DND-41 (cell line): ENCODE results near the gene TBC1D22A.

Source experiments
- ATAC-seq: fragments of 200-7000 bp; cut with Tn5 transposase; 3 replicates; pipeline ENCODE4 v1.9.1; 2021; ENCODE audit warnings: low read depth; ENCODE audit not compliant: insufficient read depth
- DNase-seq: peaks from one replicate; pipeline ENCODE4 v3.0.0-alpha.2; 2020
- H2AFZ ChIP-seq: 2 replicates; pipeline ENCODE4 v1.6.0; 2012; ENCODE audit warnings: low read depth, low read length
- H3K27ac ChIP-seq: 2 replicates; pipeline ENCODE4 v1.5.1; 2012; ENCODE audit warnings: low read length, inconsistent platforms
- H3K27me3 ChIP-seq: fragments of 200-600 bp; sonication (generic); 2 replicates; pipeline ENCODE4 v1.6.0; 2012; ENCODE audit warnings: low read length, mild to moderate bottlenecking, inconsistent platforms; ENCODE audit not compliant: insufficient read depth, poor library complexity
- H3K36me3 ChIP-seq: 2 replicates; pipeline ENCODE4 v1.5.1; 2012; ENCODE audit warnings: low read length, inconsistent platforms; ENCODE audit not compliant: insufficient read depth
- H3K4me1 ChIP-seq: 2 replicates; pipeline ENCODE4 v1.5.1; 2012; ENCODE audit warnings: mild to moderate bottlenecking, low read length; ENCODE audit not compliant: insufficient read depth
- H3K4me2 ChIP-seq: 2 replicates; pipeline ENCODE4 v1.6.0; 2012; ENCODE audit warnings: mild to moderate bottlenecking, moderate library complexity, low read length, inconsistent platforms; ENCODE audit not compliant: insufficient read depth
- H3K4me3 ChIP-seq, 2 experiments: fragments of 200-600 bp in 1 of 2; shearing (Covaris generic) in 1 of 2; 2 replicates each; pipeline ENCODE4 v1.5.1; 2012 to 2016; ENCODE audit warnings: inconsistent platforms in 2 of 2, low read length in 2 of 2, mild to moderate bottlenecking in 2 of 2, low read depth in 1 of 2, moderate library complexity in 1 of 2
- H3K79me2 ChIP-seq: 2 replicates; pipeline ENCODE4 v1.6.0; 2012; ENCODE audit warnings: low read length, inconsistent platforms; ENCODE audit not compliant: insufficient read depth
- H3K9ac ChIP-seq: 2 replicates; pipeline ENCODE4 v1.6.0; 2012; ENCODE audit warnings: low read depth, mild to moderate bottlenecking, inconsistent platforms, low read length, moderate library complexity
- H3K9me3 ChIP-seq: 2 replicates; pipeline ENCODE4 v1.5.1; 2012; ENCODE audit warnings: low read length, moderate library complexity, mild to moderate bottlenecking, inconsistent platforms; ENCODE audit not compliant: insufficient read depth, severe bottlenecking
- H4K20me1 ChIP-seq: 2 replicates; pipeline ENCODE4 v1.6.0; 2012; ENCODE audit warnings: low read length; ENCODE audit not compliant: insufficient read depth
- EZH2 ChIP-seq: IDR thresholded peaks from 3 replicates; pipeline ENCODE4 v1.6.1; 2012; ENCODE audit warnings: borderline replicate concordance, low read depth, mild to moderate bottlenecking, moderate library complexity, low read length, inconsistent platforms; ENCODE audit not compliant: severe bottlenecking
- TF ChIP-seq, protein P1 (sequence below): IDR thresholded peaks from 2 replicates; pipeline ENCODE4 v1.5.1; 2012; ENCODE audit warnings: borderline replicate concordance, low read length, moderate library complexity, mild to moderate bottlenecking; ENCODE audit not compliant: poor library complexity, severe bottlenecking; ENCODE audit errors: extremely low read depth

TBC1D22A gene

DNA sequence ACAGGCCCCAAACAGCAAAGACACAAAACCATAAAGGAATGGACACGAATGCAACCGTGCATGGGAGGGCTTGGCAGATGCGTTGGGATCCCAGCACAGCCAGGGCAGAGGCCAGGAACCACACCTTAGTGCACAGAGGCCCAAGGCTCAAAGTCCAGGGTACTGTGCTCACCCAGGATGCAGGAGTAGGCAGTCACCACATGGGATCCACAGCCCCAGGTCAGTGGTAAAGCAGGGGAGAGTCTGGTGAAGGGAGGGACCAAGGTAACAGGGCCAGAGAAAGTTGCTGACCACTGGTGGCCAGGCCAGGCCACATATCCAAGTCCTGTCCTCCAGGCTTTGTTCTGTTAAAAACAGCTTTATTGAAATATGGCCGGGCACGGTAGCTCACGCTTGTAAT, 17.9 kb upstream of the TBC1D22A start:
- Histone ChIP-seq H3K9ac (no peak overlapping the region), H3K4me3 (no peak overlapping the region), H3K27me3 (no peaks in the 10 kb centered on the region), H3K4me2 (no peak overlapping the region), H3K9me3 (no peaks in the 10 kb centered on the region), H3K36me3 (no peaks in the 10 kb centered on the region), H4K20me1 (no peaks in the 10 kb centered on the region; the same call in 1 of the 2 replicates), H3K79me2 (no peaks in the 10 kb centered on the region), H3K4me1 (peaks cover 11% of the 10 kb centered on the region), H3K27ac (no peak overlapping the region), H2AFZ (no peak overlapping the region)
- DNase-seq (no peak), ATAC-seq (no peak)
- no peak for TF ChIP-seq EZH2
- TF ChIP-seq, protein P1, sequence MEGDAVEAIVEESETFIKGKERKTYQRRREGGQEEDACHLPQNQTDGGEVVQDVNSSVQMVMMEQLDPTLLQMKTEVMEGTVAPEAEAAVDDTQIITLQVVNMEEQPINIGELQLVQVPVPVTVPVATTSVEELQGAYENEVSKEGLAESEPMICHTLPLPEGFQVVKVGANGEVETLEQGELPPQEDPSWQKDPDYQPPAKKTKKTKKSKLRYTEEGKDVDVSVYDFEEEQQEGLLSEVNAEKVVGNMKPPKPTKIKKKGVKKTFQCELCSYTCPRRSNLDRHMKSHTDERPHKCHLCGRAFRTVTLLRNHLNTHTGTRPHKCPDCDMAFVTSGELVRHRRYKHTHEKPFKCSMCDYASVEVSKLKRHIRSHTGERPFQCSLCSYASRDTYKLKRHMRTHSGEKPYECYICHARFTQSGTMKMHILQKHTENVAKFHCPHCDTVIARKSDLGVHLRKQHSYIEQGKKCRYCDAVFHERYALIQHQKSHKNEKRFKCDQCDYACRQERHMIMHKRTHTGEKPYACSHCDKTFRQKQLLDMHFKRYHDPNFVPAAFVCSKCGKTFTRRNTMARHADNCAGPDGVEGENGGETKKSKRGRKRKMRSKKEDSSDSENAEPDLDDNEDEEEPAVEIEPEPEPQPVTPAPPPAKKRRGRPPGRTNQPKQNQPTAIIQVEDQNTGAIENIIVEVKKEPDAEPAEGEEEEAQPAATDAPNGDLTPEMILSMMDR = no peak

DNA sequence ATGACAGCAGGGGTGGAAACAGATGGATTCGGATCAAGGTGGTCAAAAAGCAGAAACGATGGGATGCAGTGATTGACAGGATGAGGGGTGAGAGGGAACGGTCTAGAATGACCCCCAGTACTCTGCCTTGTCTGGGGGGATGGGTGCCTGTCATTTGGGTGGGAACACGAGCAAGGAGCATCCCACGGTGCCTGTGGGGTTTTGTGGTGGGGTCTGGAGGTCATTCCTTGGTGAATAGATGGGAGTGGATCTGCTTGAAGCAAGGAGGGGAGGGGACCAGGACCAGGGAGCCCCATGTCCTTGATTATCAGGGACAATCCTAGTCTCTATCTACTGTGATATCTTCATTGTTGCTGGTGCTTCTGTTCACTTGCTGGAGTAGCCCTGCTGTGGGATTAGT, 16.3 kb upstream of the TBC1D22A start:
- DNase-seq = no peak
- H3K9ac ChIP-seq = no peak overlapping the region
- TF ChIP-seq, protein P1 = no peak
- no peak for TF ChIP-seq EZH2
- H4K20me1 ChIP-seq = no peaks in the 10 kb centered on the region
- H3K9me3 ChIP-seq = no peaks in the 10 kb centered on the region
- no peak overlapping the region for H2AFZ ChIP-seq
- peaks cover 16% of the 10 kb centered on the region for H3K4me1 ChIP-seq
- H3K27ac ChIP-seq = no peak overlapping the region
- no peak overlapping the region for H3K4me3 ChIP-seq
- H3K4me2 ChIP-seq = no peak overlapping the region
- H3K27me3 ChIP-seq = no peaks in the 10 kb centered on the region
- no peaks in the 10 kb centered on the region for H3K79me2 ChIP-seq
- H3K36me3 ChIP-seq = no peaks in the 10 kb centered on the region
- no peak for ATAC-seq

- ATAC-seq = no peak
- H3K4me3 ChIP-seq = no peak overlapping the region
- H3K27ac ChIP-seq = no peak overlapping the region
- no peaks in the 10 kb centered on the region for H3K9me3 ChIP-seq
- H2AFZ ChIP-seq = no peak overlapping the region
- H3K4me2 ChIP-seq = no peak overlapping the region
- H3K36me3 ChIP-seq = no peaks in the 10 kb centered on the region
- no peaks in the 10 kb centered on the region for H3K79me2 ChIP-seq
- no peaks in the 10 kb centered on the region for H4K20me1 ChIP-seq
- no peaks in the 10 kb centered on the region for H3K27me3 ChIP-seq
- TF ChIP-seq EZH2 = no peak
- TF ChIP-seq, protein P1 = no peak
- peaks cover 16% of the 10 kb centered on the region for H3K4me1 ChIP-seq
- H3K9ac ChIP-seq = no peak overlapping the region
- no peak for DNase-seq
These were observed 15.8 kb upstream of the TBC1D22A start for GRCh38 chr22:46746620-46747019.

DNA sequence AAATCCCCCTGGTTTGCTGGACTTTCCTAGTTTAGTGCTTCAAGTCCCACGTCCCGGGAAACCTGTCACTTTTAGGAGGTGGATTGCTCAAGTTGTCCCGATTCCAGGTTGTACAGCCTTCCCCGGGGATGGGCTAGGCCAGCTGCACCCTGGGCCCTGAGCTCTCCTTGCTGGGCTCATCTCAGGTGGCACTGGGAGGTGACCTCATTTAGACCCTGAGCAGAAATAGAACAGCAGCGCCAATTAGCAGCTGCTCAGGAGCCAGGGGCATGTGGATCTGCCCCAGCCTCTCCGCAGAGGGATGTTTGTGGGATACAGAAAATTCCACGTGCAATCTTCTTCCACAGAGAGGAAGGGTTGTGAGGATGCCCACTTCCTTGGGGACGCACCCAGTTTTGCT, 14.8 kb upstream of the TBC1D22A start:
- Histone ChIP-seq H3K4me2 (no peak overlapping the region), H3K9ac (no peak overlapping the region), H4K20me1 (no peaks in the 10 kb centered on the region), H2AFZ (no peak overlapping the region), H3K4me3 (no peak overlapping the region), H3K27me3 (no peaks in the 10 kb centered on the region), H3K27ac (no peak overlapping the region), H3K79me2 (no peaks in the 10 kb centered on the region), H3K36me3 (no peaks in the 10 kb centered on the region), H3K9me3 (no peaks in the 10 kb centered on the region), H3K4me1 (peaks cover 16% of the 10 kb centered on the region)
- ATAC-seq (no peak), DNase-seq (no peak)
- no peak for TF ChIP-seq EZH2
- TF ChIP-seq, protein P1 = no peak
